ENCODE measurements around the gene KDM2A. TPM values are rescaled to one million over a fixed set of nuclear protein-coding genes. Genes with fewer than 3 reads are reported as not detected.

Gene KDM2A
- total and polyA plus RNA-seq, 2 experiments from 2014 or later, result 25.0 to 54.1 TPM

DNA sequence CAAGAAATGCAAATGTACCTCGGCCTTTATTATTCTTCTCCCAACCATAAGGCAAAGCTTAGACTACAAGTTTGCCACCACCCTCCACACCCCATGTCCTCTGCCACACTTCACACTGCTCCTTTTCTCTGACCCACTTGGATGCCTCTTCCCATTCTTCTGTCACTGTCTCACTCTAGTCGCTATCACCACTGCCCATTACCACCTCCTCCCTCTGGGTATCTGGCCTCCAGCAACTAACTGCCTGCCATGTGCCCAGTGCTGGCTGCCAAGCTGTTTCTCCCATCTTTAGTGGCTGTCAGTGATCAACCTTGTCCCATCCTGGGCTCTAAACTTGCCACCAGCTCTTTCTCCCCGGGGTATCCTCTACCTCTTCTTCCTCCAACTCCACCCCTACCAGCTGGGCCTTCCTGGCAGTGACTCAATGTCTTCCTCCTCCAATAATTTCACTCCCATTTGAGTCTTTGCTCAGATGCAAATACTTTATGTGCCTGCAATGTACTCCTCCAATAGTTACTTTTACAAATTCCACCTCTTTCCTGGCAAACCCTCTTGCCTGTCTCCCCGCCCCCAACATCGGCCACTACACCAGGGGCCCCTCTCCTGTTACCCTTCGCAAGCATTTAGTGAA, 20.1 kb upstream of the KDM2A start (continued):
- TF ChIP-seq NANOG (IDR thresholded peaks at IDR 0.05; ENCODE audit: borderline replicate concordance) (no peak), EZH2 (IDR thresholded peaks at IDR 0.05; ENCODE audit: low read depth, unreplicated experiment) (no peak), EZH2phosphoT487 (IDR thresholded peaks at IDR 0.05; ENCODE audit: unreplicated experiment) (no peak), ZNF331 (CRISPR knock-in tag; IDR thresholded peaks at IDR 0.05; ENCODE audit: low read depth) (no peak)

- no peak overlapping the region for H3K27ac Mint-ChIP-seq
- peaks cover 20% of the 10 kb centered on the region for H3K4me1 Mint-ChIP-seq
- no peak overlapping the region for H3K4me2 ChIP-seq
- TF ChIP-seq CREB1 (CRISPR knock-in tag; IDR thresholded peaks at IDR 0.05; ENCODE audit: low read depth) (no peak), REST (IDR thresholded peaks at IDR 0.05; ENCODE audit: unreplicated experiment) (no peak), NANOG (IDR thresholded peaks at IDR 0.05; ENCODE audit: borderline replicate concordance) (no peak), EZH2 (IDR thresholded peaks at IDR 0.05; ENCODE audit: low read depth, unreplicated experiment) (no peak), POLR2AphosphoS5 (IDR thresholded peaks at IDR 0.05; ENCODE audit: low read depth) (no peak), STAT1 (IDR thresholded peaks at IDR 0.05; ENCODE audit: unreplicated experiment) (no peak), ZNF331 (CRISPR knock-in tag; IDR thresholded peaks at IDR 0.05; ENCODE audit: low read depth) (no peak), JUNB (IDR thresholded peaks at IDR 0.05; ENCODE audit: unreplicated experiment) (no peak), ZNF114 (CRISPR knock-in tag; IDR thresholded peaks at IDR 0.05) (no peak), EZH2phosphoT487 (IDR thresholded peaks at IDR 0.05; ENCODE audit: unreplicated experiment) (no peak)
- TF ChIP-seq, protein P1, sequence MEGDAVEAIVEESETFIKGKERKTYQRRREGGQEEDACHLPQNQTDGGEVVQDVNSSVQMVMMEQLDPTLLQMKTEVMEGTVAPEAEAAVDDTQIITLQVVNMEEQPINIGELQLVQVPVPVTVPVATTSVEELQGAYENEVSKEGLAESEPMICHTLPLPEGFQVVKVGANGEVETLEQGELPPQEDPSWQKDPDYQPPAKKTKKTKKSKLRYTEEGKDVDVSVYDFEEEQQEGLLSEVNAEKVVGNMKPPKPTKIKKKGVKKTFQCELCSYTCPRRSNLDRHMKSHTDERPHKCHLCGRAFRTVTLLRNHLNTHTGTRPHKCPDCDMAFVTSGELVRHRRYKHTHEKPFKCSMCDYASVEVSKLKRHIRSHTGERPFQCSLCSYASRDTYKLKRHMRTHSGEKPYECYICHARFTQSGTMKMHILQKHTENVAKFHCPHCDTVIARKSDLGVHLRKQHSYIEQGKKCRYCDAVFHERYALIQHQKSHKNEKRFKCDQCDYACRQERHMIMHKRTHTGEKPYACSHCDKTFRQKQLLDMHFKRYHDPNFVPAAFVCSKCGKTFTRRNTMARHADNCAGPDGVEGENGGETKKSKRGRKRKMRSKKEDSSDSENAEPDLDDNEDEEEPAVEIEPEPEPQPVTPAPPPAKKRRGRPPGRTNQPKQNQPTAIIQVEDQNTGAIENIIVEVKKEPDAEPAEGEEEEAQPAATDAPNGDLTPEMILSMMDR (conservative IDR thresholded peaks at IDR 0.05; ENCODE audit: low read depth in 2 of 2), result no peak
- TF ChIP-seq, protein P2, sequence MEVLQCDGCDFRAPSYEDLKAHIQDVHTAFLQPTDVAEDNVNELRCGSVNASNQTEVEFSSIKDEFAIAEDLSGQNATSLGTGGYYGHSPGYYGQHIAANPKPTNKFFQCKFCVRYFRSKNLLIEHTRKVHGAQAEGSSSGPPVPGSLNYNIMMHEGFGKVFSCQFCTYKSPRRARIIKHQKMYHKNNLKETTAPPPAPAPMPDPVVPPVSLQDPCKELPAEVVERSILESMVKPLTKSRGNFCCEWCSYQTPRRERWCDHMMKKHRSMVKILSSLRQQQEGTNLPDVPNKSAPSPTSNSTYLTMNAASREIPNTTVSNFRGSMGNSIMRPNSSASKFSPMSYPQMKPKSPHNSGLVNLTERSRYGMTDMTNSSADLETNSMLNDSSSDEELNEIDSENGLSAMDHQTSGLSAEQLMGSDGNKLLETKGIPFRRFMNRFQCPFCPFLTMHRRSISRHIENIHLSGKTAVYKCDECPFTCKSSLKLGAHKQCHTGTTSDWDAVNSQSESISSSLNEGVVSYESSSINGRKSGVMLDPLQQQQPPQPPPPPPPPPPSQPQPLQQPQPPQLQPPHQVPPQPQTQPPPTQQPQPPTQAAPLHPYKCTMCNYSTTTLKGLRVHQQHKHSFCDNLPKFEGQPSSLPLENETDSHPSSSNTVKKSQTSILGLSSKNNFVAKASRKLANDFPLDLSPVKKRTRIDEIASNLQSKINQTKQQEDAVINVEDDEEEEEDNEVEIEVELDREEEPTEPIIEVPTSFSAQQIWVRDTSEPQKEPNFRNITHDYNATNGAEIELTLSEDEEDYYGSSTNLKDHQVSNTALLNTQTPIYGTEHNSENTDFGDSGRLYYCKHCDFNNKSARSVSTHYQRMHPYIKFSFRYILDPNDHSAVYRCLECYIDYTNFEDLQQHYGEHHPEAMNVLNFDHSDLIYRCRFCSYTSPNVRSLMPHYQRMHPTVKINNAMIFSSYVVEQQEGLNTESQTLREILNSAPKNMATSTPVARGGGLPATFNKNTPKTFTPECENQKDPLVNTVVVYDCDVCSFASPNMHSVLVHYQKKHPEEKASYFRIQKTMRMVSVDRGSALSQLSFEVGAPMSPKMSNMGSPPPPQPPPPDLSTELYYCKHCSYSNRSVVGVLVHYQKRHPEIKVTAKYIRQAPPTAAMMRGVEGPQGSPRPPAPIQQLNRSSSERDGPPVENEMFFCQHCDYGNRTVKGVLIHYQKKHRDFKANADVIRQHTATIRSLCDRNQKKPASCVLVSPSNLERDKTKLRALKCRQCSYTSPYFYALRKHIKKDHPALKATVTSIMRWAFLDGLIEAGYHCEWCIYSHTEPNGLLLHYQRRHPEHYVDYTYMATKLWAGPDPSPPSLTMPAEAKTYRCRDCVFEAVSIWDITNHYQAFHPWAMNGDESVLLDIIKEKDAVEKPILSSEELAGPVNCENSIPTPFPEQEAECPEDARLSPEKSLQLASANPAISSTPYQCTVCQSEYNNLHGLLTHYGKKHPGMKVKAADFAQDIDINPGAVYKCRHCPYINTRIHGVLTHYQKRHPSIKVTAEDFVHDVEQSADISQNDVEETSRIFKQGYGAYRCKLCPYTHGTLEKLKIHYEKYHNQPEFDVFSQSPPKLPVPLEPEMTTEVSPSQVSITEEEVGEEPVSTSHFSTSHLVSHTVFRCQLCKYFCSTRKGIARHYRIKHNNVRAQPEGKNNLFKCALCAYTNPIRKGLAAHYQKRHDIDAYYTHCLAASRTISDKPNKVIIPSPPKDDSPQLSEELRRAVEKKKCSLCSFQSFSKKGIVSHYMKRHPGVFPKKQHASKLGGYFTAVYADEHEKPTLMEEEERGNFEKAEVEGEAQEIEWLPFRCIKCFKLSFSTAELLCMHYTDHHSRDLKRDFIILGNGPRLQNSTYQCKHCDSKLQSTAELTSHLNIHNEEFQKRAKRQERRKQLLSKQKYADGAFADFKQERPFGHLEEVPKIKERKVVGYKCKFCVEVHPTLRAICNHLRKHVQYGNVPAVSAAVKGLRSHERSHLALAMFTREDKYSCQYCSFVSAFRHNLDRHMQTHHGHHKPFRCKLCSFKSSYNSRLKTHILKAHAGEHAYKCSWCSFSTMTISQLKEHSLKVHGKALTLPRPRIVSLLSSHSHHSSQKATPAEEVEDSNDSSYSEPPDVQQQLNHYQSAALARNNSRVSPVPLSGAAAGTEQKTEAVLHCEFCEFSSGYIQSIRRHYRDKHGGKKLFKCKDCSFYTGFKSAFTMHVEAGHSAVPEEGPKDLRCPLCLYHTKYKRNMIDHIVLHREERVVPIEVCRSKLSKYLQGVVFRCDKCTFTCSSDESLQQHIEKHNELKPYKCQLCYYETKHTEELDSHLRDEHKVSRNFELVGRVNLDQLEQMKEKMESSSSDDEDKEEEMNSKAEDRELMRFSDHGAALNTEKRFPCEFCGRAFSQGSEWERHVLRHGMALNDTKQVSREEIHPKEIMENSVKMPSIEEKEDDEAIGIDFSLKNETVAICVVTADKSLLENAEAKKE (CRISPR knock-in tag; IDR thresholded peaks at IDR 0.05), result no peak
Observed at GRCh38 chr11:67099831-67100324, 19.2 kb upstream of the KDM2A start.

More at GRCh38 chr11:67099831-67100324, 19.2 kb upstream of the KDM2A start:
- Histone ChIP-seq H4K20me1 (replicated peaks; ENCODE audit: insufficient read depth) (no peaks in the 10 kb centered on the region), H3F3A (replicated peaks; ENCODE audit: low read depth) (no peaks in the 10 kb centered on the region), H3K36me3 (ENCODE audit: insufficient read depth) (no peaks in the 10 kb centered on the region), H3K4me3 (no peak overlapping the region), H3K27me3 (ENCODE audit: insufficient read depth) (no peaks in the 10 kb centered on the region), H3K4me1 (ENCODE audit: insufficient read depth) (no peaks in the 10 kb centered on the region), H2AFZ (no peak overlapping the region), H3K27ac (ENCODE audit: low read depth) (no peak overlapping the region), H3K79me2 (replicated peaks; ENCODE audit: insufficient read depth) (no peaks in the 10 kb centered on the region), H3K9me2 (ENCODE audit: insufficient read depth) (no peaks in the 10 kb centered on the region)
- Mint-ChIP-seq H3K9me3 (no peaks in the 10 kb centered on the region; the same call in 2 of the 3 replicates), H3K27me3 (ENCODE audit: insufficient read depth, low read depth, poor library complexity) (peaks cover 8% of the 10 kb centered on the region), H3K36me3 (ENCODE audit: low read depth) (no peaks in the 10 kb centered on the region), H3K4me3 (no peak overlapping the region)
- DNase-seq (ENCODE audit: low spot score) (no peak), ATAC-seq (no peak)

Data from GM23338 (cell line).